ENCODE data around the gene SLC6A9.

Gene SLC6A9

DNA sequence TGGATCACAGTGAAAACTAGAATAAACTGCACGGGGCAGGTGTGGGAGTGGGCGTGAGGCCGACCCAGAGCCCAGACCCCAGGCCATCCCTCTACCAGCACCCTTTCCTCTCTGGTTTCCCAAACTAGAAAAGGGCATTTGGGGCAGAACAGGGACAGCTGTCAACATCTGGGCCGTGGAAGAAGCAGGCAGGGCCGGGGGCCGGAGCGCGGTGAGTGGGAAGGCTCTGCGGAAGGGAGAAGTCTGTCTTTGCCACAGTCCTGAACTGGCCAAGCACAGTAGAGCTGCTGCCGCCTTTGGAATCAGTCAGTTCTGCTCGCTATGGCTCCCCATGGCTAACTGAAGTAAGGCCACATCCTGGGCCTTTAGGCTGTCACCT is 33.3 kb downstream of the SLC6A9 start:
- no peak for DNase-seq

- no peak for DNase-seq
Measured at GRCh38 chr1:43997295-43997999, 33.8 kb downstream of the SLC6A9 start.

DNA sequence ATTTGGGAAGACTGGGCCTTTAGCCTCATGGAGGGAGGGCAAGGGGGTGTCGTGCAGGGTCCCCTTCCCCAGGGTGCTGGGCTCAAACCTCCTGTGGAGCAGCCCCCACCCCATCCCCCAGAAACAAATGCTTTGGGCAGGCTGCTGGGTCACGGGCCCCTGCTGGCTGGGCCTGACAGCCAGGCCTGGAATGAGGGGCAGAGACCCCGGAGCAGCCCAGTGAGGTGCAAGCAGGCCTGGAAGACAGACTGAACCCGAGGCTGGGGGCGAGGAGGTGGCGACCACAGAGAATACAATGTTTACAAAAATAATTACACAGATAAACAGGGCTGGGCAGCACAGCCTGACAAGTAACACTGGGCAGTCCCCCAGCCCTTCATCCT is 34.5 kb downstream of the SLC6A9 start:
- no peak for DNase-seq

DNA sequence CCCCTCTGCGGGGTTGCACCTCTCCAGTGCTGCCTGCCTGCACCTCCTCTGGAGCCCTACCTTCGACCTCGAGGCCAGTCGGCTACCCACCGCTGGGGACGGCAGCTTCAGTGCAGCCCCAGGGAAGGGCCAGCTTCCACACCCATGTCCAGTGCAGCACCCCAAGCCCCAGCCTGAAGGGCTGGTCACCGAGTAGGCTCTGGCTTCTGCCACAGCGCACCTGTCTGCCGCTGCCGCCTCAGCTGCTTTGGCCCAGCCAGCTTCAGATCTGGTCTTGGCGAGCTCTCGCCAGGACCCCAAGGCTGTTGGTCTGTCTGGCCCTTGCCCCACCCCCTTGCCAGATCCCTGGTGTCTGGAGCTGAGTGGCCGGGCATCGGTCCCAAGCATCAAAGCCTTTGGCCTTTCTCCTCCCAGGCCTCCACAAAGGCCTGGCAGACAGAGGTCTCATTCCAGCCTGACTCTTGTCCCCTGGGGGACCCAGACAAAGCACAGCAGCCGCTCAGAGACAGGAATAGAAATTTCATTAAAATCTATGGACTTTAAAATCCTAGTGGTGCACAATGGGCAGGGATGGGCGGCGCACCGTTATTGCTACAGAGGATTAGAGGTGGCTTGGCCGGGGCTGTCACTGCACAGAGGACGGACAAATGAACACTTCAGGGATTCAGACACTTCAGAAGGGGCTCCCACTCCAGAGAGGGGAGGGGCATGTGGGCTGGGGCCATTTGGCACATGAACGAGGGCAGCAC is 35.1 kb downstream of the SLC6A9 start:
- DNase-seq, result no peak

DNA sequence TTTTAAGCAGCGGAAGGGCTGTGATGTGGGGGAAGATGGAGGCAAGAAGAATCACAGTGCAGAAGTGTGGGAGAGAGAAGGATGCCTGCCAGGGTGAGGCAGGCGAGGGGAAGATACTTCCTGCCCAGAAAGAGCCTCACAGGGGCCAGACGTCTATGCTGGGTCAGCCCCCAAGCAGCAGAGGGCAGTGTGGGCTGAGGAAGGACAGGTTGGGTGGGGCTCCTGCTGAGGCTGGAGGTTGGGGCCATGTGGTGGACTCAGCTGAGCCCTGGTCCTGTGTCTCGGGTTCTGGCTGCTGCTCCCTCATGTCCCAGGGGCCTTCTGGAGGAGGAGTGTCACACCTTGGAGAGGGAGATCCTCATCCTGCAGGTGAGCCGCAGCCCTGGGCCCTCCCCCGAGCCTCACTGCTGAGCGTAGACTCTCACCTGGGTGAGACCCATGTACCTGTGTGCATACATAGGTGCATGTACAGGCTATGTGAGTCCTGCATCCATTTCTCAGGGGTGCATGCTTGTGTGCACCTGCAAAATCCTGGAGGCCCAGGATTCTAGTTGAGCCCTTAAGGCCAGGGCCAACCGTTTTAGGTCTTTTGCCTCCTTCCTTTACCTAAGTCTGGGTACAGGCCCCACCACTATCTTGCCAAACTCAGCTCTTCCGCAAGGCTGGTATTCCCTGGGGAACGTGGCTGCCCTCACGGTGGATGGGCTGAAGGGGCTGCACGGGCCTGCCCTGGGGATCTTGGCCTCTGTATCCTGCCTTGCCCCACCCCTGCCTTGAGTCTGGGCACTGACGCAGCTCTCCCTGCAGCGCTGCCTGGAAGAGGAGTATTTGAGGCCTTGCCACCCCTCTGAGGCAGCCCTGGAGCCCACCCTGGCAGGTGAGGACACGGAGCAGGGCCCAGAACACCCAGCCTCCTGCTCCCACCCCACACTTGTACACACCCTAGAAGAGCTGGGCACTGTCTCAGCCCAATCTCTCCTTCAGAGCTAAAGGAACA is 36.2 kb downstream of the SLC6A9 start:
- no peak for DNase-seq

DNA sequence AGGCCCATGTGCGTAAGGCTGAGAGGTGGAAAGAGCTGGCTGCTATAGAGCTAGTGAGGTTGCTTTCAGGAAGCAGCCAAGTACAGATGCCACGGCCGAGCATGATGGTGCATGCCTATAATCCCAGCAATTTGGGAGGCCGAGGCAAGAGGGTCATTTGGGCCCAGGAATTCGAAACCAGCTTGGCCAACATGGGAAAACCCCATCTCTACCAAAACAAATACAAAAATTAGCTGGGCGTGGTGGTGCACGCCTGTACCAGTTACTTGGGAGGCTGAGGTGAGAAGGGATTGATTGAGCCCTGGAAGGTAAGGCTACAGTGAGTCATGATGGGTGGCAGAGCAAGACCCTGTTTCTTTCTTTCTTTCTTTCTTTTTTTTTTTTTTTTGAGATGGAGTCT is 37.2 kb downstream of the SLC6A9 start:
- DNase-seq, result no peak

DNA sequence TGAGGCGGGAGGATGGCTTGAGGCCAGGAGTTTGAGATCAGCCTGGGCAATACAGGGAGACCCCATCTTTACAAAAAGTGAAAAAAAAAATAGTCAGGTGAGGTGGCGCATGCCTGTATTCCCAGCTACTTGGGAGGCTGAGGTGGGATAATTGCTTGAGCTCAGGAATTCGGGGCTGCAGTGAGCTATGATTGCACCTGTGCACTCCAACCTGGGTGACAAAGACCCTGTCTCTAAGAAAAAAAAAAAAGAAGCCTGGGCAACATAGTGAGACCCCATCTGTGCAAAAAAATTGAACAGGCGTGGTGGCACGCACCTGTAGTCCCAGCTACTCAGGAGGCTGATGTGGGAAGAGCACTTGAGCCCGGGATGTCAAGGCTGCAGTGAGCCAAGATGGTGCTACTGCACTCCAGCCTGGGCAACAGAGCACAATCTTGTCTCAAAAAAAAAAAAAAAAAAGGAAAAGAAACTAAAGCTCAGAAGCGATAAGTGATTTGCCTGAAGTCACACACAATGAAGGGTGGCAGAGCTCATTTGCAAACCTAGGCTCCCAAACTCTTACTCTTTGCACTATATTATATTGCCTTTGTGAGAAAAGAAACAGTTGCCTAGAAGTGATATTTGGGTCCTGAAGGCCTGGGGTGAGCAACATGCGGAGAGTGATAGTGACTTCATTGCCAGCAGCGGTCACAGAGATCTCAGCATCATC is 37.9 kb downstream of the SLC6A9 start:
- DNase-seq, result no peak

DNA sequence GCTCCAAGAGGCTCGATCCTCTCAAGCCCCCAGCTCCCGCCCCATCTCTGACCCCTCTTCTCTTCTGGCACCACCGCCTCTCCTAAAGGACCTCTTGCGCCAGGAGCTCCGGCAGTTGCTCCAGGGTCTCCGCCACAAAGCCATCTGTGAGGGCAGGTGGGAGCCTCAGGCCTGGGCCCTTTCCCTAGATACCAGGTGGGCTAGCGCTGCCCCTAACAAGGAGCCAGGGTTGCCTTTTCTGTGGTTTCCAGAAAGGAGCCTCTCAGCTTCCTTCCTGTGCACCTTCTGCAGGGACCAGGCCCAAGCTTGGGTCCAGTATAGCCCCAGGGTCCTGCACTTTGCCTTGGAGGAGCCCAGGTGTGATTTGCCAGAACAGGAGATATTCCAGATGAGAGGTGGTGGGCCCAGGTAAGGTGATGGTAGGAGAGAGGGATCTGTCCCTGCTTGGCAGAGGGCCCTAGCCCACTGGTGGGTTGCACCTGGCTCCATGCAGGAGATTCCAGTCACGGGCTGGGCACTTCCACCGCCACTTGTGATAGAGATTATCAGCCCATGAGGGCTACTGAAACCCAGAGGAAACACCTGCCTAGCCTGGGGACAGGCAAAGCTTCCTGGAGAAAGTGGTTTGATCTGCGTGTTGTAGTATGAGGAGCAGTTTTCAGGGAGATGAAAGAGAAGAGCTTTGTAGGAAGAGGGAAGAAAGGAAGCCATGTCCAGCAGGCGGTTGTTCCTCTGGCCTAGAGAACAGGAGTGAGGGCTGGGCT is 38.8 kb downstream of the SLC6A9 start:
- no peak for DNase-seq

DNA sequence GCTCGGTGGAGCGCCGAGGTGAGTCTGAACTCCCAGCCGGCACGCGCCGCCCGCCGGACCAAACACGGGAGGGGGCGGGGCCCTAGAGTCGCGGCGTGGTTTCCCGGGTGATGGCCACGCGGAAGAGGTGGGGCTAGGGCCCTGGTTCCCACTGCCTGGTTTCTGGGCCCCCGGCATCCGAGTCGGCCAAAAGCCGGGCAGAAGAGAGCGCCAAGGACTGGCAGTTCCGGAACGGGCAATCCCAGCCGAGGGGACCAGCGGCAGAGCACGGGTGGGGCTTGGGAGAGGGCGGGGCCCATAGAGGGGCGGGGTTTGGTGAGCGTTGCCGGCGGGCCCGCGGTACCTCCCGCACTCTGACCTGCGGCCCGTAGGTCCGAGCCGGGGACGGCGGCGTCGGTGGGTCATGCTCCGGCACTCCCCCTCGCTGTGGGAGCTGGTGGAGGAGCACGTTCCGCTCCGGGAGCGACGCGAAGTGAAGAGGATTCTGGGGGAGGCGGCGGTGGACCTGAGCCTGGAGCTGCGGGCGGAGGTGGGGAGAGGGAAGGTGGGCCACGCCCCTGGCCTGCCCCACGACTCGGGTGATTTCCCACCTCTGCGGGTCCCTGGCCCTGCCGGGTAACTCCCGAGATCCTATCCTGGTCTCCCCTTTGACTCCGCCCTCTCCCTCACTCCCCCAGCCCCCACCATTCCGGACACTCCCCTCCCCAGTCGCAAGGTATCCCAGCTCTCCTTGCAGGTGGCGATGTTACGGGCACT is 39.6 kb downstream of the SLC6A9 start, which contains the start of gene CCDC24:
Gene CCDC24 (plus strand): TSS at position 124 of the 756 bp plus-strand sequence. CDS start 280 bp downstream, at position 404.
- DNase-seq, result peak; percentile 64

- DNase-seq, result no peak
Measured at GRCh38 chr1:43991200-43991475, 40.1 kb downstream of the SLC6A9 start.

- no peak for DNase-seq
Measured at GRCh38 chr1:43990271-43991199, 40.7 kb downstream of the SLC6A9 start.

- no peak for DNase-seq
Measured at GRCh38 chr1:43987159-43987902, 43.9 kb downstream of the SLC6A9 start.

- no peak for DNase-seq
Measured at GRCh38 chr1:43986712-43987111, 44.5 kb downstream of the SLC6A9 start.

DNA sequence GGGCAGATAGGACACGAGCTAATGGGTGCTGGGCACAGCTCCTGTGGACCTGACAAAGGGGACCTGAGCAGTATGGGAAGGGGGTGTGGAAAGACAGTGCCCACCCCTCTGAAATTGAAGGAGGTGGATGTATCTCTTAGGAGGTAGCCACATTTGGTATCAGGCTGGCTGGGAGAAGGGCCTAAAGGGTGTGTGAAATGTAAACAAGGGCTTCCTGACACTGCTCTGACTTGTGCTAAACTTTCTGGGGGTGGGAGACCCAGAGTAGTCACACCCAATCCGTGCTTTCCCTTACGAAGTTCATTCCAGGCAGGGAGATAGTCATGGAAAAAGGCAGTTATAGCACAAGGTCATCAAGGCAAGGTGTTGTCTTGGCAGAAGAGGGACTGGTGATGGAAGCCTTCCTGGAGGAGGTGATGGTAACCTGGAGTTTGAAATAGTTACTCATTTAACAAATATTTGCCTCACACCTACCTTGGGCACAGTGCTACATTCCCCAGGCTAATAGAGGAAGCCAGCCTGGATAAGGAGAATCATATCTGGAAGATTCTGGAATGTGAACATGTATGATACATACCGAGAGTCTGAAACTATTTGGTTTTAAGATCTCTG is 45.2 kb downstream of the SLC6A9 start:
- DNase-seq, result no peak

GRCh38 chr1:43984855-43985254 is 46.4 kb downstream of the SLC6A9 start:
- no peak for DNase-seq

GRCh38 chr1:43983253-43983899 is 47.9 kb downstream of the SLC6A9 start:
- no peak for DNase-seq

DNA sequence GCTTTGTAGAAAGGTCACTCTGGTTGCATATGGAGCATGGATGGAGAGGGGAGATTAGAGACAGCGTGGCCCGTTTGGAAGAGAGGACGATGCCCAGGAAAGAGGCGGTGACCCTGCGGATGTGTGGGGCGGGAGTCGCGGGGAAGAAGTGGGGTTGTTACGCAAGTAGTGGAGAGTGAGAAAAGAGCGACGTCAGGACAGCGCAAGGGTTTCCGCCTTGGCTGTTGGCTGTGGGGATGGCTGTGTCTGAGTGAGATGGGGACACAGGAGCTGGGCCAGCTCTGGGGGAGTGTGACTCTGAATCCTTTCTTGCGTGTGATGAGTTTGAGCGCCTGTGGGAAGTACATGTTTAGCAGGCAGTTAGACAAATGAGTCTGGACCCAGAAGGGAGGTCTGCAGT is 48.5 kb downstream of the SLC6A9 start:
- no peak for DNase-seq

- DNase-seq, result no peak
Measured at GRCh38 chr1:43982241-43982640, 49.0 kb downstream of the SLC6A9 start.
